ENCODE results near the gene SULT1A2.
"Not testable (repeated sequence)": the region's sequence is repeated elsewhere in the genome, so short reads cannot be mapped to it uniquely, and the experiment has no call there.

Gene SULT1A2

GRCh38 chr16:28609631-28610594 is 13.1 kb upstream of the SULT1A2 start, which contains the start of gene SULT1A1:
SULT1A1 (minus strand) TSS chr16:28610044; CDS start chr16:28608855, 1,189 bp downstream.
- no peak for DNase-seq (ENCODE audit: low read depth, low spot score)

GRCh38 chr16:28608867-28609596 is 12.2 kb upstream of the SULT1A2 start:
- DNase-seq (ENCODE audit: low read depth, low spot score), result not testable (repeated sequence)

- DNase-seq (ENCODE audit: low read depth, low spot score), result not testable (repeated sequence)
Observed at GRCh38 chr16:28608496-28608808, 11.6 kb upstream of the SULT1A2 start.

DNA sequence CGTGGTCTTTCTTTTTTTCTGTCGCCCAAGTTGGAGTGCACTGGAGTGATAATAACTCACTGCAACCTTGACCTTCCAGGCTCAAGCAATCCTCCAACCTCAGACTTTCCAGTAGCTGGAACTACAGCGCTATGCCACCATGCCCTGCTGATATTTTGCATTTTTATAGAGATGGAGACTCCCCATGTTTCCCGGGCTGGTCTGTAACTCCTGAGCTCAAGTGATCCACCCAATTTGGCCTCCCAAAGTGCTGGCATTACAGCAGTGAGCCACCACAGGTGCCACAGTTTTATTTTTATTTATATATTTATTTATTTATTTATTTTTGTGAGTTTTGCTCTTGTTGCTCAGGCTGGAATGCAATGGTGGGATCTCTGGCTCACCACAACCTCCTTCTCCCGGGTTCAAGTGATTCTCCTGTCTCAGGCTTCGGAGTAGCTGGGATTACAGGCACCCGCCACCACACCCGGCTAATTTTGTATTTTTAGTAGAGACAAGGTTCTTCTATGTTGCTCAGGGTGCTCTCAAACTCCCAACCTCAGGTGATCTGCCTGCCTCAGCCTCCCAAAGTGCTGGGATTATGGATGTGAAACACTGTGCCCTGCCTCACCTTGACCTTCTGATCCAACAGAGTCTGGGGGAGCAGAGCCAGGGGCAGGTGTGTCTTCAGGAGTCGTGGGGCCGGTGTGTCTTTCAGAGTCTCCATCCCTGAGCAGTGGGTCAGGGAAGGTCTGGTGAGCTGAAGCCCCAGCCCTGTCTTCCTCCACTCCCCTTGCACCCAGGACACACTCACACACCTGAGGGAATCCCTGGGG is 11.0 kb upstream of the SULT1A2 start:
- DNase-seq (ENCODE audit: low read depth, low spot score), result not testable (repeated sequence)

DNA sequence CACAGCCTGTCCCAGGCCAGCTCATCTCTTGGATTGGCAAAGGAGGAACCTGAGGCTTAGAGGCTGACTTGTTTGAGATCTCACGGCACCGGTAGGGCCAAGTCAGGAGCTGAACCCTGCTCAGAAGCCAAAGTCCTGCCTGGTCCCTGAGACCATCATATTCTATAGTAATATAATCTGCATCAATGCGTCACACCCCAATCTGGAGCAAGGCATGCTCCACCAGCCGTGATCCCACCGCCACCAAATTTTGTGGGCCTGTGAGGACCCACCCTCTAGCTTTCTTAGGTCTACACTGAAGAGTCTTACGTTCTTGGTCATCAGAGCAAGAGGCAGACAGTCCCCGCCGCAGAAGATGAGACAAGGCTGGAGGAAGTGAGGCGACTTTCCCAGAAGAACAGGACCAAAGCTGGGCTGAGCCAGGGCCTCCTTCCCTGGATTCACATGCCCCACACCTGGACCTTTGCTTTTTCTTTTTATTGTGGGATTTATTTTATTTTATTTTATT is 10.3 kb upstream of the SULT1A2 start:
- DNase-seq (ENCODE audit: low read depth, low spot score), result no peak

- no peak for DNase-seq (ENCODE audit: low read depth, low spot score)
Observed at GRCh38 chr16:28606291-28607115, 9.7 kb upstream of the SULT1A2 start.

- no peak for DNase-seq (ENCODE audit: low read depth, low spot score)
Observed at GRCh38 chr16:28604186-28604565, 7.3 kb upstream of the SULT1A2 start.

DNA sequence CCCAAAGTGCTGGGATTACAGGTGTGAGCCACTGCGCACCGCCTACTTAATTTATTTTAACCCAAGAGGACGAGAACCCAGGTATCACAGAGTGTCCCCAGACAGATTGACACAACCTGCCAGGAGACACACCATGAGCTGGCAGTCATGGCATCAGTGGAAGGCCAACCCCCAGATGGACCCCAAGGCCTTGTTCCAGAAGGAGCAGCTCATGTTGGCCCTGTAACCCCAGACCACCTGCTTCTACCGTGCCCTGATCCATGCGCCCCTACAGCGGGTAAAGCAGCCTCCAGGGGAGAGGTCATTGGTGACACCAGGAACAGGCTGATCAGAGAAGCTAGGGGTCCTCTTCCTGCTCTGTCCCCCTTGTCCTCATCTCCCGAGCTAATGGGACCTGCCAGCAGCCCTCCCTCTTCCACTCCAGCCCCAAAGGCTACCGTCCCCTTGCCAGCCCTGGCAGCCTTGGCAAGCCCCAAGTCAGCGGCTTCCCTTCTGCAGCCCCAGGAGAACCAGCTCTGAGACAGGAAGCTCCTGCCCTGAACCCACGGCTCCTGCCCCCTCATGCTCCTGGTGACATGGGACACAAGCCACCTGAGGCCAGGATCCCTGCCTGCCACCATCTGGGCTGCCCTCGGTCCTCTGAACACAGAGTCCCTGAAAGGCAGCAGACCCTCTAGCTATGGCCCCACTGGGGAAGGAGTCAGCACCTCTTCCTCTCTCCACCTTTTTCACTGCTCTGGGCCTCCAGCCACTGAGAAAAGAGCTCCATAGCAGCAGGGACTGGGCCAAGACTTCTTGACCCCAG is 6.7 kb upstream of the SULT1A2 start:
- DNase-seq (ENCODE audit: low read depth, low spot score), result no peak

DNA sequence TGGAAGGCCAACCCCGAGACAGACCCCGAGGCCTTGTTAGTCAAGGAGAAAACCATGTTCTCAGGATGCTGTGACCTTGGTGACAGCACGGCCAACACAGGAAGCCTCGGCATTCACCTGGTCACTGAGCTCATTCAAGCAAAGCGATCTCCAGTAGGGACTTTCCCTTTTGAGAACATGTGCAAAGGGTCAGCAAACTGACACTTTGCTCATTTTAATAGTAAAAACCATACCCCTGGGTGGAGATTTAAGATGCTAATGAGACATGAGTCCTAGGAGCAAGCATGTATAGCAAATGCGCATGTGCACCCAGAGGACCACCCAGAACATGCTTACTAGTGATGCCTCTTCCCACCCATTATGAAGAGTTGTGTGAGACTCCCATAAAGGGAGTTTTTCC is 5.7 kb upstream of the SULT1A2 start:
- no peak for DNase-seq (ENCODE audit: low read depth, low spot score)

DNA sequence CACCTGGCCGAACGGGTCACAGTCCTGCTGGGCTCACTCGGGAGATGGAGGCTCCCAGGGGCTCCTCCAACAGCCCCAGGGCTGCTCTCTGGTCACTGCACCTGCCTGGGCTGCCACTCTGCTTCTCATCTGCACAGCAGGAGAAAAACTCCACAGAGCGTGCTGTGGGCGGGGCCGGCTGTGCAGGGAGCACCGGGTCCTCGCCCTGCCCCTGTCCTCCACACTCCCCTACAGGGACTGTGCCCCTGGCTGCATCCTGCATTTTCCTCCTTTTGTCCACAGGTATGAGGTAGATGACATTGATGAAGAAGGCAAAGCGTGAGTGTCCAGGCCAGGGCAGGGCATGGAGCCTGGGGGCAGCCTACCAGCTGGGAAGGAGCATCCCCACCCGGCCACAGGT is 5.2 kb upstream of the SULT1A2 start:
- DNase-seq (ENCODE audit: low read depth, low spot score), result not testable (repeated sequence)

GRCh38 chr16:28601589-28601988 is 4.7 kb upstream of the SULT1A2 start:
- DNase-seq (ENCODE audit: low read depth, low spot score), result not testable (repeated sequence)

GRCh38 chr16:28600965-28601364 is 4.1 kb upstream of the SULT1A2 start:
- DNase-seq (ENCODE audit: low read depth, low spot score), result not testable (repeated sequence)

GRCh38 chr16:28599377-28600285 is 2.8 kb upstream of the SULT1A2 start:
- not testable (repeated sequence) for DNase-seq (ENCODE audit: low read depth, low spot score)

DNA sequence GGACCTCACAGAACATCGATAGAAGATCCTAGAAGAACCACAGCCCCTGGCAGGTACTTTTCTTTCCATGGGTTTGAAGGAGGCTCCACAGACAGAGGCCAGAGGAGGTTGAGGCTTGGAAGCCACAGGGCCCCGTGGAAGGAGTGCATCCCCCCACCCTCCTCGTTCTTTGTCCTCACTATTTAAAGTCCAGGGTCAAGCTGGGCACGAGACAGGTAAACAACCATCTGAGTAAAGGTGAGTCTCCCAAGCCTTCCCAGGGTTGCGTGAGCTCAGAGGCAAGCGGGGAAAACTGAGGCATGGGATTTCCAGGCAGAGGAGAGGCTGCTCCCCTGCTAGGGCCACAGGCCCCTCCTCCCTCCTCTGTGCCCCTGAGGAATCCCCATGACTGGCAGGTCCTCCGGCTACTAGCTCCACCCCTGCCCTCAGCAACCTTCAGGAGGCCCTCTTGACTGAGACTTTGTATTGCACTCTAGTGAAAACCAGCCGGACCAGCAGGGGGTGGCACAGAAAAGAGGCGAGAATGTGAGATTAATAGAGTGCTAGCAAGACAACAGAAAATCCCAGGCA is 927 bp upstream of the SULT1A2 start:
- DNase-seq (ENCODE audit: low read depth, low spot score), result no peak

- DNase-seq (ENCODE audit: low read depth, low spot score), result no peak
Observed at GRCh38 chr16:28596115-28596630, 677 bp downstream of the SULT1A2 start.

DNA sequence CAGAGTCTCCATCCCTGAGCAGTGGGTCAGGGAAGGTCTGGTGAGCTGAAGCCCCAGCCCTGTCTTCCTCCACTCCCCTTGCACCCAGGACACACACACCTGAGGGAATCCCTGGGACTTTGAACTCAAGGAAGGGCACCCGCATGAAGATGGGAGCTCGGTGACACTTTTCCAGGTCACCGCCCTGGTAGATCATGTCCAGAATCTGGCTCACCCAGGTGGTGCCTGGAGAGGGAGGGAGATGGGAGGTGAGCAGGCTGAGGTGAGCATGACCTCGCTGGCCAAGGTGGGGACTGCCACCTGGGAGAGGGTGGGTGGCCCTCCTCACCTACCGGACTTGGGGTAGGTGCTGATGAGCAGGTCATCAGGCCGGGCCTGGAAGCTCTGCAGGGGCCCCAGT is 1.4 kb downstream of the SULT1A2 start:
- not testable (repeated sequence) for DNase-seq (ENCODE audit: low read depth, low spot score)

DNA sequence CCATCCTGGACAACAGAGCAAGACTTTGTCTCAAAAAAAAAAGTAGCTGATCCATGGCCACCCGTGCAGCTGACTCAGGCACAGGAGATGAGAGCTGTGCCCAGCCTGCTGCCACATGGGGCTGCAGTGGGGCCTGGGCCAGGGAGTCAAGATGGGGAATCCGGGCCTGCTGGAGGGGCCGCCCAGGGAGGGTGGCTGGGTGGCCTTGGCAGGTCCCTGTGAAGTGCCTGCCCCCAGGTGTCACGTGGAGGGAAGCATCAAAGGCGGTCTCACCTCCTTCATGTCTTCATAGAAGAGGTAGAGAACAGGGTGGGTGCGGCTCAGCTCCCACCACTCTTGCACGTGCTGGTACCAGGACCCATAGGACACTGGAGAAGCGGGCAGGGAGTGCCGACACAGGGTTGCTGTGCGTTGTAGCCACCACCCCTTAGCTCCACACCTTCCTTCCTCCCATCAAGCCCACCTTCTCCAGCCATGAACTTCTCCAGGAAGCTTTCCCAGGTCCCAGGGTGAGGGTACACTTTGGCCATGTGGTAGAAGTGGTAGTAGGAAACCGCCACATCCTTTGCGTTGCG is 3.8 kb downstream of the SULT1A2 start:
- DNase-seq (ENCODE audit: low read depth, low spot score), result no peak

- no peak for DNase-seq (ENCODE audit: low read depth, low spot score)
Observed at GRCh38 chr16:28592511-28592910, 4.3 kb downstream of the SULT1A2 start.
